ENCODE results near the gene SLC38A11.
"Not testable (repeated sequence)": the region's sequence is repeated elsewhere in the genome, so short reads cannot be mapped to it uniquely, and the experiment has no call there.

The SLC38A11 gene

DNA sequence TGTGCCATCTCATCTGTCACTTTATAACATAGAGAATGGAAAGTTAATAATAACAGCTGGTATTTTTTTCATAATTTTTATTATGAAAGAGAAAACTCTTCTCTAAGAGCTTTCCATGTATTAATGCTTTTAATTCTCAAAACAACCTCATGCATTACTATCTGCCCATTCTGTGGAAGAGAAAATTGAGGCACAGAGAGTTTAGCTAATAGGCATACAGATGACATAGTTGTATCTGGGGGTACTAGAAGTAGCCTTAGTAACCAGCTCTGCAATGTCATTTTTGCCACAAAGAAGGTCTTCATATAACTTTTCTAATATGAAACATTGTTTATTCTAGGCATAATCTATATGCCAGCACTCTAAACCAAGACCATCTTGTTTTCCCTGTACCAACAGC lies 77.4 kb downstream of the SLC38A11 start:
- DNase-seq (ENCODE audit: low spot score) = no peak

DNA sequence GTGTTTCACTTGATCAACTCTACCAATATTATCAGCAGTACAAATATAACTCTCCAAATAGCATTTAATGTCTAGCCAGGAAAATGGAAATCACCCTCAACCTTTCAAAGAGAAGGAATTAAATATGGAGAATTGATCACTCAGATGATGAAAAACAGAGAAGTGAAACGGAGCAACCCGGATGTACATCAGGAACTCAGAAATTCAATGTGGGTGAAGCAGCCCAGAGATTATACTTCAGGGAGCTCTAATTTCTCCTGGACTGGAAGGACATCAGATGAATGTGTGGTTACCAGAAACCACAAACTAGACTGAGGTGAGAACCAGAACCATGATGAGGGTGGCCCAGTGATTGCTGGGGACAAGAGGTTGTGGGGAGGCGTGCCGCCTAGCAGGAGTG lies 78.2 kb downstream of the SLC38A11 start:
- DNase-seq (ENCODE audit: low spot score) = no peak

- no peak for DNase-seq (ENCODE audit: low spot score)
Measured at GRCh38 chr2:164875334-164876205, 79.8 kb downstream of the SLC38A11 start.

GRCh38 chr2:164873210-164873908 lies 82.0 kb downstream of the SLC38A11 start:
- no peak for DNase-seq (ENCODE audit: low spot score)

DNA sequence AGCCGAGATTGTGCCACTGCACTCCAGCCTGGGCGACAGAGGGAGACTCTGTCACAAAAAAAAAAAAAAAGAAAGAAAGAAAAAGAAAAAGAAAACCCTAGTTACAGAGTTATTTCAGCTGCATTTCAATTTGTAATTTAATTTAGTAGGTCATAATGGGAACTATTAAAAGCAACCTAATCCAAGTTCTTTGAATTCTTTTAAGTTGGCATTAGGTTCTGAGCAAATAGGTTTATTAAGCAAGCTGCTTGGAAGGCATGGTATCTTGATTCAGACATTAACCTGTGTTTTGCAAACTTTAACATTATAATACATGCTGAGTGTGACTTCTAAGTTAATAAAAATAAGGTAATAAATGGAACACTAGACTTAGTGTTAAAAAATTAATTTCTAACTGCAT lies 83.9 kb downstream of the SLC38A11 start:
- no peak for DNase-seq (ENCODE audit: low spot score)

- DNase-seq (ENCODE audit: low spot score) = no peak
Measured at GRCh38 chr2:164869420-164869772, 85.9 kb downstream of the SLC38A11 start.

DNA sequence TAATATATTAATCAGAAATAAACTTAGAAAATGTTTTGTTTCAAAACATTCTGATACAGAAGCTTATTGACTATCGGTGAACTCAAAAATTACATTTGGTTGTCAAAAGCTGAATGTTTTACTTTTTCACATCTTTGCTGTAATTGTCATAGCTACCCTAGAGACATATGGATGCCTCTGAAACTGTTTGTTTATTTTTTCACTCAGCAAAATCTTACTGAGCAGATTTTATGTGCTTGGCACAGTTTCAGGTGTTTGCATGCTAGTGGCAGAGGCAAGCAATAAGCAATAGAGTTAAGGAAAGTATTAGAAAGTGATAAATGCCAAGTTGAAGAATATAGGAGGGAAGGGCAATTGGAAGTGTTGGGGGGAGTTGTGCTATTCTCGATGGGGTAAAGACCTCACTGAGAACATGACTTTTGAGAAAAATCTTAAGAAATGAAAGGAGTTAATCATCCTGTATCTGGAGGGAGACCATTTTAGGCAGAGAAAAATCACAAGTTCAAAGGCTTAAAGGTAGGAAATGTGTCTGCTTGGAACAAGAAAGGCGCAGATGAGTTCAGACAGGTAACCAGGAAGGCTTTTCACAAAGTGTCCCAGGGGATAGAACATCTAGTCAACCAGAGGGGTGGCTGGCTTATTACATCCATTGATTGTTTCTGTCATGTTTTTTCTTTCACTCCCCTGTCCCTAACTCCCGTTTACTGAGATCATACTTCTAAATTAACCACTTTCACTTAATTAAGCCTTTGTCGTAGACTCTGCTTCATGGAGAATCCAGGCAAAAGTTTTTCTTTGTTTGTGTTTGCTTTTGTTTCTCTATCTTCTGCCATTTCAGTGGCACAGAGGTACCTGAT lies 86.5 kb downstream of the SLC38A11 start:
- no peak for DNase-seq (ENCODE audit: low spot score)

GRCh38 chr2:164867779-164868397 lies 87.4 kb downstream of the SLC38A11 start:
- no peak for DNase-seq (ENCODE audit: low spot score)

- not testable (repeated sequence) for DNase-seq (ENCODE audit: low spot score)
Measured at GRCh38 chr2:164866381-164866780, 88.9 kb downstream of the SLC38A11 start.

- no peak for DNase-seq (ENCODE audit: low spot score)
Measured at GRCh38 chr2:164860694-164861042, 94.7 kb downstream of the SLC38A11 start.

DNA sequence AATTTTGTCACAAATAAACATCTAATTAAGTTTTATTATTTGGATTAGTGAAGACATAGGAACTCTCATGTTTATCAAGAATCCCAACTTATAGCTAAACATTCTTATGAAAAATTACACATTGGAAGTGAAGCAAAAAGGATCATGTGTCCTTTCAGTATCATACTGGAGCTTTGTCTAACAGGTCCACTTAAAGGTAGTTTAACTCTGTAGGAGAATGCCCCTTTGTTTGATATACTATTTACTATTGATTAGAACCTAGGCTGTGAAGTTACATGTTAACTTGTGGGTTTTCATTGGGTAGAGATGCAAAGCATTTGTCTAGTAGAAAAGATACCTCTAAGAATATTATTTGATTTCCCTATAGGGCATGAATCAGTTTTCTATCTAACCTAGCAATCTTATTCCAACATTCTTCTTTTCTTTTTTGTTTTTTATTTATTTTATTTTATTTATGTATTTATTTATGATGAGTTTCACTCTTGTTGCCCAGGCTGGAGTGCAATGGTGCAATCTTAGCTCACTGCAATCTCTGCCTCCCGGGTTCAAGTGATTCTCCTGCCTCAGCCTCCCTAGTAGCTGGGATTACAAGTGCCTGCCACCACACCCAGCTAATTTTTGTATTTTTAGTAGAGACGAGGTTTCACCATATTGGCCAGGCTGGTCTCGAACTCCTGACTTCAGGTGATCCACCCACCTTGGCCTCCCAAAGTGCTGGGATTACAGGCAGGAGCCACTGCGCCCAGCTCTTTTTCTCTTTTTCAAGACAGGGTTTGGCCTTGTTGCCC lies 95.2 kb downstream of the SLC38A11 start:
- DNase-seq (ENCODE audit: low spot score) = not testable (repeated sequence)

GRCh38 chr2:164859251-164859818 lies 96.0 kb downstream of the SLC38A11 start:
- no peak for DNase-seq (ENCODE audit: low spot score)

GRCh38 chr2:164852086-164852485 lies 103.2 kb downstream of the SLC38A11 start:
- DNase-seq (ENCODE audit: low spot score) = no peak

GRCh38 chr2:164850235-164850634 lies 105.1 kb downstream of the SLC38A11 start:
- no peak for DNase-seq (ENCODE audit: low spot score)

- no peak for DNase-seq (ENCODE audit: low spot score)
Measured at GRCh38 chr2:164849506-164849905, 105.8 kb downstream of the SLC38A11 start.

GRCh38 chr2:164847981-164848741 lies 107.2 kb downstream of the SLC38A11 start:
- no peak for DNase-seq (ENCODE audit: low spot score)

GRCh38 chr2:164847291-164847690 lies 108.0 kb downstream of the SLC38A11 start:
- no peak for DNase-seq (ENCODE audit: low spot score)

DNA sequence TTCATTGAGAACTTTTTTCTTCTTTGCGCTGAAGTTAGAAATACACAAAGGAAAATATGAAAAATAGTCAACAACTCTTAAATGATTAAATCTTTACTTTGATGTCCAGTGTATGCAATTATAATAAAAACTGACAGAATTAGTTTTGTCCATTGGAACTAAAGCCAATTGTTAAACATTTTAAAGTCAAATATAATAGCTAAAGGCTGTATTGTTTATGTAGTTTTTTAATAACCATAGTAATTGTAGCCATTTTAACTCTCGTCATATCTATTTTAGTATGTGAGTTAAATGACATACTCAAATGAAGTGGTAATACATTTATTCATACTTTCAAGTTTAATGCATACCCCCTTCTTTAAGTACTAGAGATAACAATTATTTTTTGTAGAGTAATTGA lies 109.0 kb downstream of the SLC38A11 start:
- DNase-seq (ENCODE audit: low spot score) = no peak
